Activated CD4-positive, alpha-beta T cell treated with anti-CD3 and anti-CD28 coated beads for 4 hours (primary cell): ENCODE data around the gene PARD3B.

ENCODE experiments used
- DNase-seq, 2 donors: peaks; one replicate each; pipeline ENCODE4 v3.0.0-alpha.2; 2020

Gene PARD3B

DNA sequence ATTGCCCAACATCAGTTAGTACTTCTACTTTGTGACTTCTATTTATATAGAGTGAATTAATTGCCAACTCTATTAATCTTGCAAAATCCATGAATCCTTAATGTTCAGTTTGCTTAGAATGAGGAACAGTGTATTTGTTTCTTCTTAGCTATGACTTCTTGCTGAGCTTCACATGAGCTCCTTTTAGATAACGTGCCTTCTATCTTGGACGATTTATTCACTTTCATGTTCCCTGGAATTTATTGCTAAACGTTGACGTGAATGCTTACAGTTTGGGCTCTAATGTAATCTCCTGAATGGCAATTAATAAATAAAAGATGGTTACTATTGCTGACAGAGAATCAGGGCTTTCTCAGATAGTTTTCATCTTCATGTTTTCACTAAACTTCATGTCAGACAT lies 752.6 kb downstream of the PARD3B start:
- no peak for DNase-seq

- no peak for DNase-seq
These were observed 765.9 kb downstream of the PARD3B start for GRCh38 chr2:205311201-205311600.

DNA sequence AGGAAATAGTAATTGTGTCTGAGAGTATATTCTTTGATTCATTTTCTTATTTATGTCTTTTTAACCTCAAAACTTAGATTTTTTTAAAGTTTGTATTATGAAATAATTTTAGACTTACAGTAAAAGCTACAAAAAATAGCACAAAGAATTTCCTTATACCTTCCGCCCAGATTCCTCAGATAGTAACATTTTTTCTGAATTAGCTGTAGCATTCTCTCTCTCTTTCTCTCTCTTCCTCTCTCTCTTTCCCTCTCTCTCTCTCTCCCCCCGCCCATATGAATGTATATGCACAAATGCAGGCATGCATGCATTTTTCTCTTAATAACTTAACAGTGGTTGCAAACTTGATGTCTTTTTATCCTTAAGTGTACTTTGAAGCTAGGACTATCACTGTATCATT lies 776.0 kb downstream of the PARD3B start:
- DNase-seq: no peak

GRCh38 chr2:205323929-205324328 lies 778.7 kb downstream of the PARD3B start:
- no peak for DNase-seq

- no peak for DNase-seq
These were observed 779.1 kb downstream of the PARD3B start for GRCh38 chr2:205324355-205324754.

GRCh38 chr2:205333351-205333750 lies 788.1 kb downstream of the PARD3B start:
- DNase-seq: no peak

DNA sequence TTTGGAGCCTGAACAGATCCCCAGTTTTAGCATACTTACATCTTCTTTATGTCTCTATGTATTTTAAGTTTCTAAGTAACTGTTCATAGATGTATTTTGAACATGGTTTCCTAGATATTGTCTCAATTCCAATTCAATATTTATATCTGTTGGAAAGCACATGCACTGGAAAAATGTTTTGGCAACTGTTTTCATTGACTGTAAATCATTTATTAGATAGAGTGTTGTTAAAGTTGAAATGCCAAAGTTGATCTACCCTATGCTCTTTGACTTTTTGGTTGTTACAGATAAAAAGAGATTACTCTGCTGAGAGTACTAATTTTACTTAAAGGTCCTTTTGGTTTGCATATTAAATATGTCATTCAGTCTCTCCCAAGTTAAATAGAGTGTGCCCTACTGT lies 792.0 kb downstream of the PARD3B start:
- DNase-seq: no peak

DNA sequence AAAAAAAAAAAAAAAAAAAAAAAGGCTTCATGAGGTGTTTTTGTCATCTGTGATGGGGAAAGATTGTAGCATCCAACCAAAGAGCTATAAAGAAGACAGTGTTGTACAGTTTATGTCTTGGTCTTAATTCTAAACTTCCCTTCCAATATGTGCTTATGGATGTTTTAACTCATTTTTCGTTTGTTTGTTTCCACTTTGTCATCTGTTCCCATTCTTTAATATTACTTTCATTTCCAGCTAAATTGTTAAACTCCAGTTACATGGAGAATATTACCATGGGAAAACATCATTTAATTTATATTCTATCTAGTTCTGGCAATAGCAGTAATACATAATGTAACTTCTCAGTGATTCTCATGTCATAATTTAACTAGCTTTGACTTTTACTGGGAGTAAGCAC lies 792.9 kb downstream of the PARD3B start:
- no peak for DNase-seq

- no peak for DNase-seq
These were observed 797.8 kb downstream of the PARD3B start for GRCh38 chr2:205343103-205343502.

DNA sequence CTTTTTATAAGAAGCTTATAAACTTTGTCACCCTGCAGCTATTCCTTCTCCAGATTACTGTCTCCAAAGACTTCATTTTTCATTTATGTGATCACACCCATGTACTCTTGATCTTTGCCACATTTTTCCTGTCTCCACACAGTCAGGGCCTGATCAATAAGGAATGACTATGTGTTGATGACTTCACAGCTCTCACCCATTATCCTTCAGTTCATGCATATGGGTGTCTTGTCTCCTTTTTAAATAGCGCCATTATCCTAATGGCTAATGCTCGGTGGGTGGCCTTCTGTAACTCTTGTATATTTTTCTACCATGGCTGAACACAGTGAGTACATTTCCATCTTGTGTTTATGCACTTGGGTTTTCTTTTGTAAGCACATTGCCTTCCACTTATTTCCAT lies 801.4 kb downstream of the PARD3B start:
- no peak for DNase-seq

DNA sequence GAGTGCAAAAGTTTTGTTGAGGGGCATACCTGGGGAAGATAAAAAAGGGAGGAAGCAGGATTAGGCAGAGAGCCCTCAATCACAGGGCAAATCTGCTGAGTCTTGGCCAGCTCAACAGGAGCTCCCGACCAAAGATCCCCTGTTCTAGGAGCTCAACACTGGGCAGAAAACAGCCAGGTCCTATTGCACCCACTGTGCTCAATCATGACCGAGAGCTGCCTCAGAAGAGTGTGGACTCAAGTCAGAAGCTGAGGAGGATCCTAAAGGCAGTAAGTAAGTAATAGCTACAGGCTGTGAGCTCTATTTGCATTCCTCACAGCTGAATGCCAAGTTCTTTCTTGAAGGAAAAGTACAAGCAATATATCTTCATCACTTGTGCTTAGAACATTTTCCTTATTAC lies 802.6 kb downstream of the PARD3B start:
- DNase-seq: no peak

DNA sequence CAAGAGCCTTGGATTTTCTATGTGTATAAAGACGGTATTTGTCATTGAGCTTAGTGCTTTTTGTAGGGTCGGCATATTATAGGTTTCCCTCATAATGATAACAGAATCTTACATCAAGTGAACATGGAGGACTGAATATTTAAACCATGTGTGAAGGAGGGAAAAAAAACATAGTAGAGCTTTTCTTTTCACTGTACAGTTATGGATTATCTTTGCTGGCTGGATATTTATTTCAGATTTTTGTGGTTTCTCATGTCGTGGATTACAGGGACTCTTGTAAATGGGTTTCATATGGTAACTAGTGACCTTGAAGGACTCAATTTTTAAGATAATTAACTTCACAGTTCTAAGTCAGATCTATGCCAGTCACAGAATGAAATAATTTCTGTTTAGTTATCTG lies 806.8 kb downstream of the PARD3B start:
- DNase-seq: no peak

- DNase-seq: no peak
These were observed 807.3 kb downstream of the PARD3B start for GRCh38 chr2:205352593-205352992.

- no peak for DNase-seq
These were observed 812.5 kb downstream of the PARD3B start for GRCh38 chr2:205357732-205358131.

DNA sequence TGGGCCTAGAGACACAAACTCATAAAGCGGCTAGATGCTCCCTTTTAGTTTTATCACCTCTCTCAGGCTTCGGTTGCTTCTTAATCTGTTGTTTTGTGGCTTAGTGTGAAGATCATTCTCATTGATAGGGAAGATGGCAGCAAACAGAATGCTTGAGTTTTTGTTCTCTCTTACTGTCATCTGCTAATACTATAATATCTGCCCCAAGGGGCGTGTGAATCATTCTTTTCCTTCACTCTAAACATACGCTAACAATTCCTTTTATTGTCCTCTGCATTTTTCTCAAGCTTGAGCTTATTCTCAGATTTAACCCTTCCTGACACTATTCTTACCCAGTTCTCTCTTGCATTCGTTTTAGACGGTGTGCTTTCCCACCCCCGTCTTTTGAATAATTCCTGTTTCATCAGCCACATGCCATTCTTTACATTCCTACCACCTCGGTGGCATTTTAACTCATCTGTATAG lies 813.1 kb downstream of the PARD3B start:
- DNase-seq: no peak

DNA sequence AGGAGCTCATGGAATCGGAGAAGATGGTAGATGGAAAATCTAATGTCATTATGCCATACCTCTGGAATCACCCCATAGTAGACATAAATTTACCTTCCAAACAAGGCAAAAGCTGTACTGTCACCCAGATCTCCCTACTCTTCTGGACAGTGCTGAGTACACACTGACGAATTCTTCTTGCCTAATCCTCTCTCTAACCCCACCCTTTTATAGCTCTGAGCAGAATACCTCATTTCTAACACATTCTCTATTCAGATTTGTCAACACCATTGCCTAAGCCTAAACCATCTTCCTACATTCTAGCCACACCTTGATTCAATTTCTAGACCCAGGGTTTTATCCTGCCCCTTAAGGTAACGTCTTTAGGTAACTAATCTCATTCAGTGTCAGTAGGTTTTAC lies 816.0 kb downstream of the PARD3B start:
- DNase-seq: no peak

GRCh38 chr2:205361970-205362369 lies 816.7 kb downstream of the PARD3B start:
- no peak for DNase-seq

- no peak for DNase-seq
These were observed 819.0 kb downstream of the PARD3B start for GRCh38 chr2:205364261-205364660.

DNA sequence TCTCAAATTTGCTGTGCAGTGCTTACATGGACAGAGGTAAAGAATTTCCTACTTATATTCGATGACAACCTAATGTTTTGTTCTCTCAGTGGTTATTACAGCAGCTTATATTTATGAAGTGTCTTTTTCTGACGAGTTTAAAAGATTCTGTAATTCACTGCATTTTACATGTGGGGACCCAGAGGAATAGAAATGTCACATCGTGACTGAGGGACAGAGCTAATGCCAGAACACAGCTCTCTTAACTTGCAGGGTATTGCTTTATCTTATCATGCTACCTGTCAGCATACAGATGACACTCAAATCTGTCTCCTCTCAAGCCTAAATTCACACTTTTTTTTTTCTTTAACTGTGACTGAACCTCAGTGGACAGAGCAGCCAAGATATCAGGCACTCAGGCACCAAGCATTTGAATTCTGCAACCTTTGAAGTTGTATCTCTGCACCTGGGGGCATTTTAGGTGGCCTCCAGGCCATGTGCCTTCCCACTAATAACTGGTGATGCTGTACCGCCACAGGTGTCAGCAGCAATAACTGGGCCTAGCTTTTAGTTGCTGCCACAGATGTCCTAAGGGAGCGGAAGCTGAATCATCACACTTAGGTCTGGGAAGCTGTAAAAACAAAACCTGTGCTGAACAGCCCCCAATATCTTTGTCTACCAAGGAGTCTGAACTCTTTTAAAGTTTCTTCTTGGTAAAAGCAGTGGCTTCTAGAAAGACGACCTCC lies 821.2 kb downstream of the PARD3B start:
- DNase-seq: no peak

DNA sequence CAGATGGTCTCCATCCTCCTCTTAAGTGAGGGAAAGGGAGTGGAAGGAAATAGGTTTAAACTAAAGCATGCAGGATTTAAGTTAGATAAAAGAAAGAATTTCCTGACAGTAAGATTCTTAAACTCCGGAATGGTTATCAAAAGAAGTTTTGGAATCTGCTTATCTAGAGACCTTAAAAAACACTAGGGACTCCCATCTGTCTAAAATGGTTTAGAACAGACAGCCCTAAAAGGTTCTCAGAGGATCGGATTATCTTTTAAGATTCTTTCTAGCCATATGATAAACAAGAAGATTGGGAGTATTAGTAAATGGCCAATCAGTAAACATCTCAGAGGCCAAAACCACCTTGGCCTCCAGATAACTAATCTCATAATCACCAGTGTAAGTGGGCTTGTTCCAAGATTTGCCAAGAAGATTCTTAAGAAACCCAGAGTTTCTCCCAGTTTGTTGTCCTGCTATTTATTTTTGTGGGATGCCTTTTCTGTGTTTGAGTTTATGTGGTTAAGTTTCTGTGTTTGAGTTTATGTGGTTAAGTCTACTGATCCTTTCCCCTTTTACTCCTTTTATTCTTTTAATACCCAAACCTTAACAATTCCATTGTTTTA lies 822.2 kb downstream of the PARD3B start:
- no peak for DNase-seq

GRCh38 chr2:205369813-205370212 lies 824.5 kb downstream of the PARD3B start:
- DNase-seq: no peak

GRCh38 chr2:205370726-205371125 lies 825.5 kb downstream of the PARD3B start:
- no peak for DNase-seq

GRCh38 chr2:205372141-205372540 lies 826.9 kb downstream of the PARD3B start:
- no peak for DNase-seq

DNA sequence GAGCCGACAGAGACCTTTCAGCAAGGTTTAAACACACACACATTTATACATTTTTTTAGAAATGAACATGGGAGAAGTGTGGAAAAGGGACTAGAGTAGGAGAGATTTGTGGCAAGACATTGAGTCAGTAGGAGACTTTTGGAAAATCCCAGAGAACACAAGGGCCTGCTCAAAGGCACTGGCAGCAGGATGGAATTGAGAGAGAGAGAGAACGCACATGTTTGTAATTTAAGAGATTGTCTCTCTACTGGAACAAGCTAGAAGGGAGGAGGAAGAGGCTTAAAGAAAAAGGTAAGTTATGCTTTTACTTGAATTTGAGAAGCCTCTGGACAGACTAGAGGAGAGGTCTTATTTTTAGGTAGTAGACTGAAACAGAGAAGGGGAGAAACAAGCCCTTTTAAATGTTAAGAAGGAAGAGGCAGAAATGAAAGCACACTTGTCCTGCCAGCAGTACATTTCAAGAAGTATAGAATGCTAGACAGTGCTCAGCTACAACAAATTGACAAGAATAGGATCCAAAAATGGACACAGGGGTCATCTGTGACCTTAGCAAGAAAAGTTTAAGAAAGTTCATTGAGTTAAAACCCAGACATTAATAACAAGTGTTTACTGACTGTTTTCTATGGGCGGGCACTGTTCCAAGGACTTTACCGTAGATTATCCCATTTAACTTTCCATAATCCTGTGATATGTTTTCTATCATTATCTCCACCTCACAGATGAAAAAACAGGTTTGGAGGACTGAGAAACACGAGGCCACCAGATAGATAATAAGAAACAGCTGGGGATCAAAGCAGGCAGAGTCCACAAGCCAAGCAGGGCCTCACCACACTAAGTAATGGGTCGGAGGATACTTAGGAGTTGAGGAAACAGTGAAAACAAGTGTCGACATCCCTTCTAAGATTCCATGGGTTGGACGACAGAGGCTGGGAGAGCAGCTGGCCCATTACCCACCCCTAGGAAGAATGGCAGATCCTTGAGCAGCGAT lies 830.5 kb downstream of the PARD3B start:
- no peak for DNase-seq
